GM04504 (cell line): ENCODE measurements around the gene MS4A10.

ENCODE experiments used
- DNase-seq: peaks from one replicate; pipeline ENCODE4 v3.0.0-alpha.2; 2012; ENCODE audit warnings: low read depth

Gene MS4A10

DNA sequence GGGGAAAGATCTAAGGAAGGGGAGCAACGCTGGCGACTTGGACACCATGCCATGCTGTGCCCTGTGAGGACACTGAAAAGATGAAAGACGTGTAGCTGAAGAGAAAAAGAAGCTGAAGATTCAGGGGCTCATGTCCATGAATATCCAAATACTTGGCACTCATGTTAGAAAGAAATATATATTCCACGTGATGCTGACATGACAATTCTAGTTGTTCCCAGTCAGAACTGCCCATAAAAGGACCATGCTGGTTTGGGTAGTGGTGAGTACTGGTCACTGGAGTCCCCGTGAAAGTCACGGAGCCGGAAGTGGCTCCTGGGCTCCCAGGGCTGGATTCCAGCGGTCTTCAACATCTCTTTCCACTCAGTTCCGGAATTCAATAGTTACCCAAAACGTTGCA, 18.6 kb upstream of the MS4A10 start:
- DNase-seq = no peak

DNA sequence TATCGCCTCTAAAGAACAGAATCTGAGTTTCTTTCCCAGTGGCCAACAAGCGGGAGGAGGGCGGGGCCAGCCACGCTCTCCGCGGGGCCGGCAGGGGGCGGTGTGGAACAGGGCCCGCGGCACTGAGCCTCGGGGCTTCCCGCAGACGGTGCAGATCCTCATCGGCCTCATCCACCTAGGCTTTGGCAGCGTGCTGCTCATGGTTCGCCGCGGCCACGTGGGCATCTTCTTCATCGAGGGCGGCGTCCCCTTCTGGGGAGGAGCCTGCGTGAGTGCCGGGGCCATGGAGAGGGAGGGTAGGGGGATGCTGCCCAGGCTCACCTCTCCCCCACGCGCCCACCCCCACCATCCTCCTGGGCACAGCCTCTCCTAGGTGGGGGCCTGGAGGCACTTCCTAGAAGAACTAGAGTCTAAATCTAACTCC, 17.7 kb upstream of the MS4A10 start:
- no peak for DNase-seq

DNA sequence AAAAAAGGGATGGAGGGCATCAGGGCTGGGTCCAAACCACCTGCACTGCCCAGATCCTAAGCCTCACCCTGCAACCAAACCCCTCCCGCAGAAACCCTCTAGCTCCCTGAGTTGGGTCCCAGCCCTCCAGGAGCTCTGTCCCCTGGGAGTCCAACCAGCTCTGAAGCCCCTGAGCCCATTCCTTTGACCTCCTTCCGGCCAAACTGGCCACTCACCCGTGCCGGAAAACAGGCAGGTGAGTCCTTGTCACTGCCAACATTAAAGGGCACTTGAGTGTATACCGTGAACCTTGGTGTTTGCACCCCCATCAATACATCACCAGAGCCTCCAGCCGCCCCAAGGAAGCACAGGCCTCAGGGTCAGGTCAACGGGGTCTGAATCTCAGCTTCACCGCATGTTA, 16.9 kb upstream of the MS4A10 start:
- DNase-seq = no peak

DNA sequence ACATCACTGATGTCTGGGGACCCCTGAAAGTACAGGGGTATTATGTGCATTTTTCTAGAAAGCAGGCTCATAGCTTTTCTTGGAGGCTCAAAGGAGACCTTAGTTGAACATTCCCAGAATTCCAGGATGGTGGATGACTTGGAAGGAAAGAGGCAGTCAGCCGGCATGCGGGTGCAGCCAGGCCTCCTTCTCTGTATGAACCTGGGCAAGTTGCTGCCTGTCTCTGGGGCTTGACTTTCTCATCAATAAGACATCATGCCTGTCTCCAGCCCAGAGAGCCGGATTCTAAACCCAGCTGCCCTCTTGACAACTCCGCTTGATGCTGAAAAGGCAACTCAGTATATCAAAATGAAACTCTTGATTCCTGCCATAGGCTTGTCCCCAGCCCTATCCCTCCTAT, 15.9 kb upstream of the MS4A10 start:
- no peak for DNase-seq

DNA sequence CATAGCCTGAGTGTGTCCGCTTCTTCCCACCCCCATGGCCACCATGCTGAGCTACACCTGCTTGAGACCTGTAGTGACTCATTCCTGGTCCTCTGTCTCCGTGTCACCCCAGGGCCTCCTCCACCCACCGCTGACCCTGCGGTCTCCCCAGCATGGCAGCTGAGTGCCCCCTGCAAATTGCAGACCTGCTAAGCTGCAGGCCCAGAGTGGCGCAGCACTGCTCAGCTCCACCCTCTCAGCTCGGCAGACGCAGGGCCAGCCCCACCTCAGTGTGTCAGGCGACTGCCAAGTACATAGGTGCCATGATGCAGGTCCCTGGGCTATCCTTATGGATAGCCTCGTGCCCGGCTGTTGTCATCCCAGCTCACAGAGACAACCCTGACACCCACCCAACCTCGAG, 15.3 kb upstream of the MS4A10 start:
- DNase-seq = no peak

DNA sequence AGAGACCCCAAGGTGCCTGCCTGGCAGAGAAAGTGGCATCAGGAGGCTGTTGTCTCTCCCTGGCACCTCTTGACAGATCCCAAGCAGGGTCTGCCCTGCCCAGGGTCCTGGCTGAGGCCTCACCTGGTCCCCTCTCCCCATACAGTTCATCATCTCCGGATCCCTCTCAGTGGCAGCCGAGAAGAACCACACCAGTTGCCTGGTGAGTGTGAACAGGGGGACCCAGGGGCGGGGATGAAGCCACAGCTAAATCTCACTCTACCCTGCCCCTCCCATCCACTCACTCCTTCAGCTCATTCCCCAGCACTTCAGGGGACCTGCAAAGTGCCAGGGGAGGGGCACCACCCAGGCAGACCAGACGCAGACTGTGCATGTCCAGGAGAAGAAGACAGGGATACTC, 14.0 kb upstream of the MS4A10 start:
- DNase-seq = no peak

DNA sequence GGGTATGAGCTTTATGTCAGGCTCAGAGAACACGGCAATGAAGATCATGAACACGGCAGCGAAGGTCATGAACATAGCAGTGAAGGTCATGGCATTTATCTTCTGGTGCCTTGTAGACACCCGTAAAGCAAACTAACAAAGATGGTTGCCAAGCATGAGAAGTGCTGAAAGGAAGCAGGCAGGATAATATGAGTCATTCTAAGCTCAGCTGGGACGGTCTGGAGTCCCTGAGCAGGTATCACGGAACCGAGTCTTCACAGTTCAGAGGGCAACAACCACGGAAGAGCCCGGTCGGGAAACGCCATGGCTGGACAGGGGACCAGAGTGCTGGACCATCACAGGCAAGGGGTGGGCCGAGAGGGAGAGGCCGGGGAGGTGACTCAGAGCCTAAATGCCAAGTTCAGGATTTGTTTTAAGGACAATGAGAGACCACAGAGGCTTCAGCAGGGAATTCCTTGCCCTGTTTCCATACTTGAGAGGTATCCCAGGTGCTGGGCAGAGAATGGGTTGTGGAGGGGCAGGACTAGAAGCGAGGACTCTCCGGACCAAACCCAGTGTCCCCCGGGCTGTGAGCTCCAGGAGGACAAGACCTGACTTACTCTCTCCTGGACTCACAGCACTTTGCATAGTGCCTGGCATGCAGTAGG, 13.1 kb upstream of the MS4A10 start:
- no peak for DNase-seq

DNA sequence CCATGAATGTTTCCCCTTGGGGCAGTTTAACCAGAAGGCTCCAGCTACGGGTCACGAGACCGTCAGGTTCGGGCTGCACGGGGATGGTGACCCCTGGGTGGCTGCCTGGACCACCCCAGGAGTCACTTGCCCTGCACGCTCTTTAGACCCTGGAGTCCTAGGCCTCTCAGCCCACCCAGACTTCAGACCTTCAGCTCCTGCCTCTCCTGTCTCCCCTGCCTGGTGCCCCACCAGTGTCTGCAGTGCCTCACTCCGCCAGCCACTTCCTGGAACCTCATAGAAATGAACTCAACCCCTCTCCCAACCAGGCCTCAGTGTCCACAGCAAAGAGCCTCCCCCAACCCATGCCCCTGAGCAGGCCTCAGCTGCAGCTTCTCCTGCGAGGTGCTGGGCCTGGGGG, 12.5 kb upstream of the MS4A10 start:
- DNase-seq = no peak

DNA sequence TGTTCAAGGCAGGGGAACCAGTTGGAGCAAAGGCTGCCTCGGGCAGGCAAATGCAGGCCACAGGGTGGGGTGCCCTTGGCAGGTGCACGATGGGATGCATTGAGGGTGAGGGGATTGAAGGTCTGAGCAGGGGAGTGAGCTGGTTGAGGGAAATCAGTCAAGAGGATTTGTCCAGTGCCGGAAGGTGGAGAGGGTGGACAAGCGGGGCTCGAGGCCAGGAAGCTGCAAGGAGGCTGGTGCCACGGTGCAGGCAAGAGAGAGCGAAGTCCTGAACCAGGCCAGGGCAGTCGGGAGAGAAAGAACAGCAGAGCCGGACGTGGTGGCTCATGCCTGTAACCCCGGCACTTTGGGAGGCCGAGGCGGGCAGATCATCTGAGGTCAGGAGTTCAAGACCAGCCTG, 10.4 kb upstream of the MS4A10 start:
- DNase-seq = no peak

DNA sequence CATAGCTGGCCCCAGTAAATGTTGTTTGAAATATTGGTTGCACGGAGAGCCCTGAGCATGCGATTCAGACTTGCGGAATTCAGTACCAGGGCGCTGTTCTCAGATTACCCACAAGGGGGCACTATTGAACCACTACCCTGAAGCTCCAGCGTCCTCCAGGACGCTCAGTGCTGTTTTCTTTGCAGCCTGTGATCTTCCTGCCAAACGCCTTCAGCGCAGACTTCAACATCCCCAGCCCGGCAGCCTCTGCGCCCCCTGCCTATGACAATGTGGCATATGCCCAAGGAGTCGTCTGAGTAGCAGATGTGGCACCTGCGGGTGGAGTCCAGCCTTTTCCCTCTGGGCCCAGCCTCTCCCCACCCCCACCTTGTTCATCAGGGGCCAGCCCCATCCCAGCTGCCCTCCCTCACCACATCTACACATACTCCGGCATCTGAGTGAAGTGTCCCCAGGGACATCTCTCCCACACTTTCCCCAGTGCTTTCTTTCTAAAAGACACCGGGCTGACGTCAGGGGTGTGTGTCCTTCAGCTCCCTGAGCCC, 9.6 kb upstream of the MS4A10 start:
- peak; percentile 72 for DNase-seq

DNA sequence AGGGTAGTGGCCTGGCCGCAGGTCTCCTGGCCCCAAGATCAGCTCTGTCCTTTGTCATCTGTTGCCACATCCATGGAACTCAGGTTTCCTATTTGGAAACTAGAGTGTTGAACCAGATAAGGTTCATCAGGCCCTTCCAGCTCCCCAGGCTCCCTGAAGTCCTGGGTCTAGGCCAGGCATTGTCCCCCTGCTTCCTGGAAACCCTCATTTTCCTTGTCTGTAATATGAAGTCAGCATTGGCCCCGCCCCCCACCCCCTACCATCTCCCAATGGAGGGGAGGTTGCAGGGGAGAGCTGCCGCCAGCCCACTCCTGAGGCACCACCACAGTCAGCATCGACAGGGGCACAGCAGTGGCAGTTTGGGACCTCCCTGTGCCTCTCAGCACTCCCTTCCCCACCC, 9.0 kb upstream of the MS4A10 start:
- DNase-seq = no peak

DNA sequence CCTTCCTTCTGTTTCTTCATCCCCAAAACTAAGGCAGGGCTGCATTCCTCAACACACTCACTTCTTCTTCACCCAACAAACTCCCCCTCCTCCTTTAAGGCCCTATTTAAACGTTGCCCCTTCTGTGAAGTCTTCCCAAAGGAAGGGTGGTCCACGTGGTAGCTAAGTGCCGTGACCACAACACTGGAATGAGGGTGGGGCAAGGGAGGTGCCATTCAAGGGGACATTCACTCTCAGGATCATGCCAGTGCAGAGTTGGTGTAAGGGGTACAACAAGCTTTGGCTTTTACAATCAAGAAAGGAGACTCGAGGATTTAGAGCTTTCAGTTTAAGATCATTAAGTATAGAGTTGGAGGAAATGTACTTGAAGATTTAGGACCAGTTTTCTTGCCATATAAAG, 8.0 kb upstream of the MS4A10 start:
- no peak for DNase-seq

DNA sequence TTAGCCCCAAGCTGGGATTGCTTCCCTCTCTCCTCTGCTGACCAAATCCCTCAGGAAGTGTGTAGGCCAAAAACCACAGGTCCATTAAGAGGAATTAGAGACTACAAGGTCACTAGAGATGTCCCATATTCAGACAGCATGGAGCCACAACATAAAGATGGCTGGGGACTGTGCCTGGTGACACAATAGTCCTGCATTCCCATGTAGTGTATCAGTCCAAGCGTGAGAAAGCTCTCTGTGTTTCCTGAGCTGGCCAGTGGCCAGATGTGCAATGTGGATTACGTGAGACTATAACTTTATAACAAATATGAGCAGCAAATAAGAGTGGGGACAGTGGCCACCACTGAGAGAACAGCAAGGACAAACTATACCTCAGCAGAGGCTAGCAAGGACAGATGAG, 7.6 kb upstream of the MS4A10 start:
- peak; percentile 67 for DNase-seq

DNA sequence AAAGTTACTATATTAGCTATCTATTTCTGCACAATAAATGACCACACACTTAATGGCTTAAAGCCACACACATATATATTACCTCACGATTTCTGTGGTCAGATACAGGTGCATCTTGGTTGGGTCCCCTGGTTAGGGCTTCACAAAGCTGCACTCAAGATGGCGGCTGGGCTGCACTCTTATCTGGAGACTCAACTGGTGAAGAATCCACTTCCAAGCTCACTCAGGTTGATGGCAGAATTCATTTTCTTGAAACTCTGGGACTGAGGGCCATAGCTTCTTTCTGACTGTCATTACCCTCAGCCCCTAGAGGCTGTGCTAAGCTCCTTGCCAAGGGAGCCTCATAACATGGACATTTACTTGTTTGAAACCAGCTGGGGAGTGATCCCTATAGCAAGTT, 5.1 kb upstream of the MS4A10 start:
- no peak for DNase-seq

DNA sequence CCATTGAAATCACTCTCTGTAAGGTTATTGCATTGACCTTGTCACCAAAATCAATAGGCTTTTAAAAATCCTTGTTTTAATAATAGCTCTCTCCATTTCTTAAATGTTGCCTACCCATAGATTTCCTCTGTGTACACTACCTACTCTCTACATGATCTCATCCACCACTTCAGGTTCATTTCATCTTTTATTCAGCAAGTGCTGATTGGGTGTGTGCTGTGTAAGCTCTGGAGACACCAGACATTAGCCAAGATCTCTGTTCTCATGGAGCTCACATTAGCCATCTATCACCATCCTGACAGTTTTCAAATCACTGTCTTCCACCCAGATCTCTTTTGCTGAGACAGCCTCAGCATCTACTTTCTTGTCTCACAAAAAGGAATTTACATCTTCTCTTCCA, 4.4 kb upstream of the MS4A10 start:
- no peak for DNase-seq

DNA sequence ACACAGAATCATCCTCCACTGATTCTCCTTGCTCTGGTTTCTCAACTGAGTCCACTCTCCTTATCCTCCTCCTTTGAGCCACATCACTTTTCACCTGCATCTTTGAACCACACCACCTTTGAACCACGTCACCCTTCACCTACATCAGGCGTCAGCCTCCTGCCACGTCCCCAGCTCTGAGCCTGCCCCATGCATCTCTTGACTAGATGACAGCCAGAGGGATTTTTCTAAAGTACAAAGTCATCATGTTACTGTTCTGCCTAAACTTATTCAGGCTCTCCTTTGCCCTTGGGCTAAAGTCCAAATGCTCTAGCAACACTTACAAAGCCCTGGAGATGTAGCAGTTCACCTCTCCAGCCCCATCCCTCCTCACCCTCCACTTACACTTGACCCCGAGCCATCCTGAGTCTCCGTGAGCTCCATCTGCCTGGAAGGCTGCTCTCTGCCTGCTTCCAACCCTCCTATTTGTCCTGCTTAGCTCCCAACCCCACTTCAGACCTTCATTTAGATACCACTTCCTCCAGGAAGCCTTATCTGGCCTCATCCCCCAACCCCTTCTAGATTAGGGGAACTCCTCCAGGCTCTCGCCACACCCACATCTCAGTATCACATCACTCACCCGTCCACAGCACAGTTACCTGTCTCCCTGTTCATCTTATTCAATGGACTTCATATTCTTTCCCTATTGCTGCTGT, 3.7 kb upstream of the MS4A10 start:
- DNase-seq = no peak

DNA sequence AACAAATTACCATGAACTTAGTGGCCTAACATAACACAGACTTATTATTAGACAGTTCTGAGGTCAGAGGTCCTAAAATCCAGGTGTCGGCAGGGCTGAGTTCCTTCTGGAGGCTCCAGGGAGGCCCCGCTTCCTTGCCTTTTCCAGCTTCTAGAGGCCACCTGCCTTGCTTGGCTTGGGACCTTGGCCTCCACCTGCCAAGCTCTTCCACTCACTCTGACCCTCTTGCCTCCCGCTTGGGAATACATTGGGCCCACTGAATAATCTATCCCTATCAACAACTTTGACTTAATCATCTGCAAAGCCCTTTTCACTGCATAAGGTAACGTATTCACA, 3.2 kb upstream of the MS4A10 start:
- DNase-seq = no peak

DNA sequence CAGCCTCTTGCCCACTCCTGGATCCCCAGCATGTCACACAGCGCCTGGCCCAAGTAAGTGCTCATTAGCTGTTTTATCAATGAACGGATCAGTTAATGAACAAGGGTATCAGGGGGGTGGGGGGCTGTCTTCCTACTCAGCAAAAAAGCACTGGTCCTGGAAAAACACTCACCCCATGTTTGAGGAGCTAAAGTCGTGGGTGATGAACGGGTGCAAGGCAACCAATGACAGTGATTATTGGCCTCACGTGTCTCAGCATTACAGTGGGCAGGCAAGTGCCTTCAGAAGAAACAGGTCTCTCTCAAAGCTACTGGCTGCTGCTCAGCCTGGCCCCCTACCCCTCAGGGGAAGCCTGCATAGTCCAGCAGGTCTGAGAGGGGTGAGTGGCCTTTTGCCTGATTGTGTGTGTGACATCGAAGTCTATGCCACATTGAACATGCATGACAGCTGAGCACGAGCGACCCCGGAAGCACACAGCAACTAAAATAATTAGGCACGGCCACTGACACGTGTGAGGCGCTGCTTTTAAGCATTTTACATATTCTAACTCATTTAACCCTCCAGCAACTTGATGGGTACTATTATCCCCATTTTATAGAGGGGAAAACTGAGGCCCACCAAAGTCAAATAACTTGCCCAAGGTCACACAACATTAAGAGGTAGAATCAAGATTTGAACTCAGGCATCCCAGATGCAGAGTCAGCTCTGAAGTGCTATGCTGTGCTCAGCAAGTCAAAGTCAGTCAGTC, 2.6 kb upstream of the MS4A10 start:
- DNase-seq = no peak

DNA sequence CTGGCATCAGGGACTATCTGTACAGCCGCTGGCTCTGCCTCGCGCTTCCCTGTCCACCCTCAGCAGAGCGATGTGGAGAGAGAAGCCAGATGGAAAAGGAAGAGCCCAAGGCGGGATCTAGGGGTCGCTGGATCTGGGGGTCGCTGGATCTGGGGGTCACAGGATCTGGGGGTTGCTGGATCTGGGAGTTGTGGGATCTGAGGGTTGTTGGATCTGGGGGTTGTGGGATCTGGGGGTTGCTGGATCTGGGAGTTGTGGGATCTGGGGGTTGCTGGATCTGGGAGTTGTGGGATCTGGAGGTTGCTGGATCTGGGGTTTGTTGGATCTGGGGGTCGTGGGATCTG, 2.0 kb upstream of the MS4A10 start:
- DNase-seq = no peak

DNA sequence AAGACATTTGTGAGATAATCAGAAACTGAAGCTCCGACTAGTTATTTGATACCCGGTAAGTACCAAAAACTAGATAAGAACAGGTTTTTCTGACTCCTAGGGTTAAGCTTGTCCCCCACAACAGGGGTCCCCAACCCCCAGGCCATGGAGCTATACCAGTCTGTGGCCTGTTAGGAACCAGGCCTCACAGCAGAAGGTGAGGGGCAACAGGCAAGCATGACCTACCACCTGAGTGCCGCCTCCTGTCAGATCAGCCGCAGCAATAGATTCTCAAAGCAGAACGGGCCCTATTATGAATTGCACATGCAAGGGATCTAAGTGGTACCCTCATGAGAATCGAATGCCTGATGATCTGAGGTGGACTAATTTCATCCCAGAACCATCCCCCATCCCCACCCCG, 1.2 kb upstream of the MS4A10 start:
- no peak for DNase-seq

DNA sequence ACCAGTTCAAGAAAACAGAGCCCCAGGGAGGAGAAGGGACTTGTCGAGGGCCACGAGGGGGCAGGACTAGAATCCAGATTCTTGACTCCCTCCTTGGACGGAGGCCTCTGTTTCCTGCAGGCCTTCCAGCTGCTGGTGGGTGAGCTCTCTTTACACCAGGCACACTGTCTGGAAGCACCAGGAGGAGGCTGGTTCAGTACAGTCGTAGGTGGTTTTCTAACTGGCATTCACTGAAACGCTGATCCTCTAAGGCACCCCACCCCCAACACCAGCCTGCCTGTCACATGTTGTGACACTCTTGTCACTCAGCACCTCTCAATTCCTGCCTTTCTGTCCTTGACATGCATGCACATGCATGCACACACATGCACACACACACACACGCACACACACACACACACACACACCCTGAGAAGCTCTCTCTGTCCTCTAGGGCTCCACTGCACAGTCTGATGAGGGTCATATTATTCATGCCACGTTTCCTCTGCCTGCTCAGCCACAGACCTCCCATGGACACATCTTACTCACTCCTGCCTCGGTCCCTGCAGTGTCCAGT, 751 bp downstream of the MS4A10 start:
- DNase-seq = no peak

DNA sequence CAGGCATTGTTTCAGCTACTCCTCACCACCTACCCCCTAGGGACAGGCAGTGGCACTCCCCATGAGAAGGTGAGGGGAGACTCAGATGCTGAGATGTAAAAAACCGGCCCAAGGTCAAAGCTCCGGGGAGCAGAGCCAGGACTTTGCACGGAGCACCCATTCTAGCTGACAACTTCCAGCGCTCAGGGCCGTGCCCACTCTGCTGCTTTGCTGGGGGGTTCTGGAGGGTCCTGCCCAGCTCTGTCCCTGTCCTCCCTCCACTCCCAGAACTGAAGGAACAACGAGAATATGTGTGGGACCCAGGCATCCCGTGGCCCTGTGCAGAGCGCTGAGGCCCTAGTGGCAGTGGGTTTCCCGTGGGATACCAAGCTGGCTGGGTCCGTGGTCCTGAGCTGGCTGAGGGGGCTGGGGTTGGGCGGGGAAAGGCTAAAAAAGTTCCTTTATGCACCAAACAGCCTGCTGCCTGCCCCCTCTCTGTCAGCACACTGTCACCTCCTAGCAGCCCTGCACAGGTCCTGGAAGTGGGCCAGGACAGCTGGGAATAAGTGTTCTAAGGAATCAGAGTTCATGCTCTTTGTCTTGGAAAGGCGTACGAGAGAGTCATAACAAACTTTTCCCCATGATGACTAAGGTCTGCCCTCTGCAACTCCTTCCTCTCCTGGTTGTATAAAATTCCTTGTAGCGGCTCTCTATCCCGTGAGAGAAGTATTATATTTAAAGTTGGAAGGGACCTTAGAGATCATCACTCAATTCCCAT, 1.9 kb downstream of the MS4A10 start:
- DNase-seq = peak; percentile 43
